HL-60 (cell line): Measurements from ENCODE around the gene WNT5A.

Experiments
- DNase-seq, 2 experiments: peaks; one replicate each; pipeline ENCODE4 v3.0.0-alpha.2; 2010 to 2020; ENCODE audit warnings: low read depth in 1 of 2, low spot score in 1 of 2
- H3K27ac ChIP-seq: fragments of 250-450 bp; sonication (Bioruptor Pico); replicated peaks from 2 replicates; pipeline ENCODE4 v1.5.1; 2020; ENCODE audit warnings: mild to moderate bottlenecking, moderate library complexity
- H3K27me3 ChIP-seq: fragments of 250-450 bp; sonication (Bioruptor Pico); 2 replicates; pipeline ENCODE4 v1.5.1; 2021; ENCODE audit warnings: mild to moderate bottlenecking, moderate library complexity; ENCODE audit not compliant: insufficient read depth, poor library complexity, severe bottlenecking
- H3K4me3 ChIP-seq: replicated peaks from 2 replicates; pipeline ENCODE4 v1.5.1; 2011; ENCODE audit warnings: mild to moderate bottlenecking, control low read depth, low read length; ENCODE audit not compliant: insufficient read depth
- GABPA ChIP-seq: IDR thresholded peaks from 2 replicates; pipeline ENCODE4 v1.6.1; 2012; ENCODE audit warnings: low read depth
- POLR2AphosphoS5 ChIP-seq: IDR thresholded peaks from 2 replicates; pipeline ENCODE4 v1.6.1; 2012; ENCODE audit warnings: low read depth
- REST ChIP-seq: IDR thresholded peaks from 2 replicates; pipeline ENCODE4 v1.6.1; 2012; ENCODE audit warnings: low read depth; ENCODE audit not compliant: insufficient replicate concordance
- SPI1 ChIP-seq: IDR thresholded peaks from 2 replicates; pipeline ENCODE4 v1.6.1; 2012; ENCODE audit warnings: low read depth, mild to moderate bottlenecking, borderline replicate concordance
- TF ChIP-seq, protein P1 (sequence below): IDR thresholded peaks from one replicate; pipeline ENCODE4 v1.5.1; 2011; ENCODE audit warnings: low read length, control low read depth, inconsistent platforms; ENCODE audit not compliant: insufficient read depth

The WNT5A gene

GRCh38 chr3:55487381-55488241 is 505 bp upstream of the WNT5A start:
- no peak for DNase-seq
- Histone ChIP-seq H3K27ac (no peak overlapping the region), H3K27me3 (peaks cover 68% of the 10 kb centered on the region), H3K4me3 (peak overlapping the region; percentile 20)
- TF ChIP-seq GABPA (no peak), REST (no peak), SPI1 (no peak), POLR2AphosphoS5 (no peak)
- TF ChIP-seq, protein P1, sequence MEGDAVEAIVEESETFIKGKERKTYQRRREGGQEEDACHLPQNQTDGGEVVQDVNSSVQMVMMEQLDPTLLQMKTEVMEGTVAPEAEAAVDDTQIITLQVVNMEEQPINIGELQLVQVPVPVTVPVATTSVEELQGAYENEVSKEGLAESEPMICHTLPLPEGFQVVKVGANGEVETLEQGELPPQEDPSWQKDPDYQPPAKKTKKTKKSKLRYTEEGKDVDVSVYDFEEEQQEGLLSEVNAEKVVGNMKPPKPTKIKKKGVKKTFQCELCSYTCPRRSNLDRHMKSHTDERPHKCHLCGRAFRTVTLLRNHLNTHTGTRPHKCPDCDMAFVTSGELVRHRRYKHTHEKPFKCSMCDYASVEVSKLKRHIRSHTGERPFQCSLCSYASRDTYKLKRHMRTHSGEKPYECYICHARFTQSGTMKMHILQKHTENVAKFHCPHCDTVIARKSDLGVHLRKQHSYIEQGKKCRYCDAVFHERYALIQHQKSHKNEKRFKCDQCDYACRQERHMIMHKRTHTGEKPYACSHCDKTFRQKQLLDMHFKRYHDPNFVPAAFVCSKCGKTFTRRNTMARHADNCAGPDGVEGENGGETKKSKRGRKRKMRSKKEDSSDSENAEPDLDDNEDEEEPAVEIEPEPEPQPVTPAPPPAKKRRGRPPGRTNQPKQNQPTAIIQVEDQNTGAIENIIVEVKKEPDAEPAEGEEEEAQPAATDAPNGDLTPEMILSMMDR, result no peak

- Histone ChIP-seq H3K4me3 (no peak overlapping the region), H3K27me3 (peaks cover 81% of the 10 kb centered on the region), H3K27ac (no peak overlapping the region)
- TF ChIP-seq REST (no peak), GABPA (no peak)
- TF ChIP-seq, protein P1, result no peak
- no peak for DNase-seq
Observed at GRCh38 chr3:55486101-55486856, 827 bp downstream of the WNT5A start.

GRCh38 chr3:55484801-55485791 is 2.0 kb downstream of the WNT5A start:
- DNase-seq, result peak; percentile 14 to 39
- Histone ChIP-seq H3K27ac (no peak overlapping the region), H3K4me3 (no peak overlapping the region), H3K27me3 (peaks cover 89% of the 10 kb centered on the region)
- TF ChIP-seq GABPA (no peak), POLR2AphosphoS5 (no peak), SPI1 (no peak), REST (no peak)
- TF ChIP-seq, protein P1, result no peak
